ENCODE results near the gene STIM2.
"Not testable (repeated sequence)": the region's sequence is repeated elsewhere in the genome, so short reads cannot be mapped to it uniquely, and the experiment has no call there.

STIM2 gene

DNA sequence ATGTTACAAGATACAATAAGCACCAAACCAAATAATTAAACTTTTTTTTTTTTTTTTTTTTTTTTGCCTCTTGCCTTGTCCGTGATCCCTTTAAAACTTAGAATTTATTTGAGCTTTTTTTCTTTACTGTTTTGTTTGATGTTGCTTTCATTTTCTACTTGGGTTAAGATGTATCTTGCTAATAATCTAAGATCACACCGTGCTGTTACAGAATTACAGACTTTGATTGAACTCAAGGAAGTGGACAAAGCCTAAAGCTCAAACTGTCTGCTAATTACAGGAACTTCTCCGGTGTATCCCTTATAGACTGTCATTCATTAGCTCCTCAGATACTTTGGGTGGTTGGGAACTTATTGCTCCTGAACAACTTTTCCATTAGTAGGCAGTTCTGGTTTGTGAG, 26.5 kb downstream of the STIM2 start:
- no peak for TF ChIP-seq CTCF (IDR thresholded peaks at IDR 0.05; ENCODE audit: low read length, missing control alignments)
- no peak for DNase-seq (ENCODE audit: low read depth)
- no peak overlapping the region for H3K4me3 ChIP-seq (replicated peaks; ENCODE audit: low read depth, low read length)

DNA sequence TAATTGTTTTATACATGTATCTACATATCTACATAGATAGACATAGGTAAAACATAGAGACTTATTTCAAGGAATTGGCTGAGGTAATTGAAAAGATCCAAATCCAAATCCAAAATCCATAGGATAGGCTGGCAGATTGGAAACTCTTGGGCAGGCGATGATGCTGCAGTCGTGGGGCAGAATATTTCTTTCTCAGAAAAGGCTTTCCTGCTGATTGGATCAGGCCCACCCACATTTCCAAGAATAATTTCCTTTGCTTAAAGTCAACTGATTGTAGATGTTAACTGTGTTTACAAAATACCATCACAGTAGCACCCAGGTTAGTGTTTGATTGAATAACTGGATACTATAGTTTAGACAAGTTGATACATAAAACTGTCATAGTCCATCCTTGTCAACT, 27.2 kb downstream of the STIM2 start:
- DNase-seq (ENCODE audit: low read depth) = no peak
- TF ChIP-seq CTCF (IDR thresholded peaks at IDR 0.05; ENCODE audit: low read length, missing control alignments) = no peak
- no peak overlapping the region for H3K4me3 ChIP-seq (replicated peaks; ENCODE audit: low read depth, low read length)

- H3K4me3 ChIP-seq (replicated peaks; ENCODE audit: low read depth, low read length) = no peak overlapping the region
- DNase-seq (ENCODE audit: low read depth) = no peak
- no peak for TF ChIP-seq CTCF (IDR thresholded peaks at IDR 0.05; ENCODE audit: low read length, missing control alignments)
Measured at GRCh38 chr4:26889356-26889755, 28.7 kb downstream of the STIM2 start.

GRCh38 chr4:26891054-26891453, 30.4 kb downstream of the STIM2 start:
- no peak for DNase-seq (ENCODE audit: low read depth)
- H3K4me3 ChIP-seq (replicated peaks; ENCODE audit: low read depth, low read length) = no peak overlapping the region
- TF ChIP-seq CTCF (IDR thresholded peaks at IDR 0.05; ENCODE audit: low read length, missing control alignments) = no peak

DNA sequence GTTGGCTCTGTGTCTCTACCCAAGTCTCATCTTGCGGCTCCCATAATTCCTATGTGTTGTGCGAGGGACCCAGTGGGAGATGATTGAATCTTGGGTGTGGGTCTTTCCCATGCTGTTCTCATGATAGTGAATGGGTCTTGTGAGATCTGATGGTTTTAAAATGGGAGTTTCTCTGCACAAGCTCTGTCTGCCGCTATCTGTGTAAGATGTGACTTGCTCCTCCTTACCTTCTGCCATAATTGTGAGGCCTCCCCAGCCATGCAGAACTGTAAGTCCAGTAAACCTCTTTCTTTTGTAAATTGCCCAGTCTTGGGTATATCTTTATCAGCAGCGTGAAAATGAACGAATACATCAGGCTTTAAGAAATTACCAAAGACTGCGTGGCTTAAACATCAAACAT, 31.2 kb downstream of the STIM2 start:
- DNase-seq (ENCODE audit: low read depth) = no peak

DNA sequence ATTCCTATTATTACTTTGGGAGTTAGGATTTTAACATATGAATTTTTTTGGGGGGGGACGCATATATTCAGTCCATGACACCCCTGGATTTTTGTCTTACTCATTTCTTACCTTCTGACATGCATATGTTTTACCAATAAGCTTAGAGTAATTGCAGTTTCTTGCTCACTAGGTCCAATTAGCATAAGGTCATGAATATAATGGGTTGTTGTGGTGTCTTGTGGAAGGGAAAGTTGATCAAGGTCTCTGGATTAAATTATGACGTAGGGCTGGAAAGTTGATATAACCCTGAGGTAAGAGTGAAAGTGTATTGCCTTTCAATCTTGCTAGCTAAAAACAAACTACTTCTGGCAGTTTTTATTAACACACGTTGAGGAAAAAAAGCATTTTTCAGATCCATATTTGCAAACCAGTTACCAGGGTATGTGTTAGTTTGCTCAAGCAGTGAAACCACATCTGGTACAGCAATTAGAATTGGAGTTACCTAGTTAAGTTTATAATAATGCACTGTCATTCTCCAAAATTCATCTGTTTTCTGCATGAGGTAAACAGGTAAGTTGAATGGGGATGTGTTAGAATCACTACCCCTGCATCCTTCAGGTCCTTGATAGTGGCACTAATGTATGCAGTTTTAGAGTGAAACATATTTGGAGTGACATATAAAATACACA, 32.0 kb downstream of the STIM2 start:
- no peak for DNase-seq (ENCODE audit: low read depth)
- no peak for TF ChIP-seq CTCF (IDR thresholded peaks at IDR 0.05; ENCODE audit: low read length, missing control alignments)
- H3K4me3 ChIP-seq (replicated peaks; ENCODE audit: low read depth, low read length) = no peak overlapping the region

More for the DNA sequence above, 31.2 kb downstream of the STIM2 start:
- no peak for TF ChIP-seq CTCF (IDR thresholded peaks at IDR 0.05; ENCODE audit: low read length, missing control alignments)
- no peak overlapping the region for H3K4me3 ChIP-seq (replicated peaks; ENCODE audit: low read depth, low read length)

GRCh38 chr4:26893491-26893890, 32.9 kb downstream of the STIM2 start:
- H3K4me3 ChIP-seq (replicated peaks; ENCODE audit: low read depth, low read length) = no peak overlapping the region
- no peak for DNase-seq (ENCODE audit: low read depth)
- no peak for TF ChIP-seq CTCF (IDR thresholded peaks at IDR 0.05; ENCODE audit: low read length, missing control alignments)

DNA sequence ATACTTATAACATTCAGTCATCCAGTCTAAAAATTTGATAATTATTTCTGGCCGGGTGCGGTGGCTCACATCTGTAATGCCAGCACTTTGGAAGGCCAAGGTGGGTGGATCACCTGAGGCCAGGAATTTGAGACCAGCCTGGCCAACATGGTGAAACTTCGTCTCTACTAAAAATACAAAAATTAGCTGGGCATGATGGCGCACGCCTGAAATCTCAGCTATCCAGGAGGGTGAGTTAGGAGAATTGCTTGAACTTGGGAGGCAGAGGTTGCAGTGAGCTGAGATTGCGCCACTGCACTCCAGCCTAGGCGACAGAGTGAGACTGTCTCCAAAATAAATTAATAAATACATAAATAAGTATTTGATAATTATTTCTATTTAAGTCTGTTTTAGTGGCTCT, 34.2 kb downstream of the STIM2 start:
- DNase-seq (ENCODE audit: low read depth); H3K4me3 ChIP-seq (replicated peaks; ENCODE audit: low read depth, low read length): not testable (repeated sequence)

Measured in fibroblast of pulmonary artery (primary cell).